HepG2 (cell line): ENCODE measurements around the gene OR2L8. TPM values are rescaled to one million over a fixed set of nuclear protein-coding genes. Genes with fewer than 3 reads are reported as not detected.

Source experiments
- ATAC-seq: fragments of 200-7000 bp; cut with Tn5 transposase; 3 replicates; pipeline ENCODE4 v1.9.1; 2020; ENCODE audit warnings: mild to moderate bottlenecking, moderate library complexity
- BruUV-seq: library from RNA; stranded (reverse); fragments of 400-500 nt; replicated peaks from 2 replicates; lab custom pipeline; 2021; lab: Mats Ljungman, UMichigan
- CTCF ChIA-PET: fragments of 300-600 bp; formaldehyde crosslinking; extraction: SDS; loops from one replicate; lab custom pipeline; 2021; ENCODE audit warnings: low total read pairs, inconsistent platforms, low intra/inter-chr PET ratio; lab: Yijun Ruan, JAX
- POLR2A ChIA-PET: fragments of 350-600 bp; sonication (Branson Sonifier 250); formaldehyde crosslinking; loops from one replicate; lab custom pipeline; 2020; ENCODE audit warnings: antibody characterized with exemption, inconsistent platforms; lab: Yijun Ruan, JAX
- DNase-seq: peaks from one replicate; pipeline ENCODE4 v3.0.0-alpha.2; 2015; ENCODE audit warnings: low spot score
- FAIRE-seq: peaks from 3 replicates; lab custom pipeline; 2011; peaks lifted over from hg19 to GRCh38; lab: Jason Lieb, UNC
- H2AFZ ChIP-seq: one replicate; pipeline ENCODE4 v1.6.1; 2011; ENCODE audit warnings: low read length, inconsistent platforms
- H3K27ac ChIP-seq: fragments of 300-600 bp; 3 replicates; pipeline ENCODE4 v1.8.0; 2011; ENCODE audit warnings: mixed run types, mild to moderate bottlenecking, mixed read lengths, low read length, inconsistent platforms; ENCODE audit not compliant: insufficient read depth; ENCODE audit errors: extremely low read length
- H3K27me3 ChIP-seq, 2 experiments: fragments of 200-600 bp in 1 of 2; 2 replicates in 1 of 2; 3 replicates in 1 of 2; pipeline versions ENCODE4 v1.6.0 to v1.8.0; 2011; ENCODE audit warnings: low read length in 2 of 2, mild to moderate bottlenecking in 2 of 2, moderate library complexity in 2 of 2, inconsistent platforms in 1 of 2; ENCODE audit not compliant: insufficient read depth in 2 of 2, control insufficient read depth in 1 of 2
- H3K36me3 ChIP-seq, 2 experiments: fragments of 200-600 bp in 1 of 2; replicated peaks in 1 of 2; 2 replicates in 1 of 2; 3 replicates in 1 of 2; pipeline versions ENCODE4 v1.5.1 to v1.8.0; 2011; ENCODE audit warnings: low read length in 2 of 2, inconsistent platforms in 1 of 2; ENCODE audit not compliant: insufficient read depth in 2 of 2, control insufficient read depth in 1 of 2
- H3K4me1 ChIP-seq: 2 replicates; pipeline ENCODE4 v1.5.1; 2012; ENCODE audit warnings: low read length, inconsistent platforms; ENCODE audit not compliant: insufficient read depth
- H3K4me2 ChIP-seq: 2 replicates; pipeline ENCODE4 v1.6.0; 2011; ENCODE audit warnings: low read depth, low read length, inconsistent platforms
- H3K4me3 ChIP-seq, 3 experiments: fragments of 200-600 bp in 1 of 3; sonication (generic), shearing (Covaris generic) in 1 of 3; replicated peaks in 1 of 3; 2 replicates each; pipeline ENCODE4 v1.5.1; 2011 to 2016; ENCODE audit warnings: low read length in 3 of 3, inconsistent platforms in 2 of 3, low read depth in 2 of 3, mild to moderate bottlenecking in 2 of 3, control low read depth in 1 of 3, mixed read lengths in 1 of 3; ENCODE audit not compliant: insufficient read depth in 1 of 3
- H3K79me2 ChIP-seq: one replicate; pipeline ENCODE4 v1.6.1; 2011; ENCODE audit warnings: low read length, inconsistent platforms; ENCODE audit not compliant: insufficient read depth
- H3K9ac ChIP-seq: 2 replicates; pipeline ENCODE4 v1.6.0; 2011; ENCODE audit warnings: mild to moderate bottlenecking, low read depth, low read length, inconsistent platforms; ENCODE audit not compliant: insufficient read depth
- H3K9me3 ChIP-seq: 2 replicates; pipeline ENCODE4 v1.5.1; 2012; ENCODE audit warnings: mild to moderate bottlenecking, low read length
- H4K20me1 ChIP-seq: 2 replicates; pipeline ENCODE4 v1.6.0; 2011; ENCODE audit warnings: inconsistent platforms, mild to moderate bottlenecking, low read length, moderate library complexity; ENCODE audit not compliant: insufficient read depth
- EP300 ChIP-seq, 3 experiments: sonication (generic) in 1 of 3; formaldehyde crosslinking in 1 of 3; IDR thresholded peaks; 2 replicates each; pipeline versions ENCODE4 v1.5.1 to v1.6.1; 2011 to 2020; ENCODE audit warnings: low read depth in 2 of 3, low read length in 2 of 3, borderline replicate concordance in 1 of 3, improper control_type of control experiment in 1 of 3, mild to moderate bottlenecking in 1 of 3, missing genetic modification reagents in 1 of 3, moderate library complexity in 1 of 3
- ZMAT3 ChIP-seq: sonication (generic); formaldehyde crosslinking; conservative IDR thresholded peaks from 2 replicates; pipeline ENCODE4 v1.7.0; 2021; ENCODE audit warnings: missing genetic modification reagents
- ZNF260 ChIP-seq: sonication (generic); formaldehyde crosslinking; IDR thresholded peaks from 2 replicates; pipeline ENCODE4 v1.4.0; 2020; ENCODE audit warnings: missing genetic modification reagents, low read depth, mild to moderate bottlenecking, borderline replicate concordance
- ZNF616 ChIP-seq: sonication (generic); formaldehyde crosslinking; IDR thresholded peaks from 2 replicates; pipeline ENCODE4 v1.5.0; 2020; ENCODE audit warnings: low read depth, mild to moderate bottlenecking, missing genetic modification reagents
- ZSCAN25 ChIP-seq: sonication (generic); formaldehyde crosslinking; IDR thresholded peaks from 2 replicates; pipeline ENCODE4 v1.8.0; 2022; ENCODE audit warnings: mild to moderate bottlenecking, missing genetic modification reagents
- WGBS: methylation state at CpG from one replicate; pipeline ENCODE4 v1.1.6; 2017; ENCODE audit warnings: low lambda C conversion rate; 5-methylcytosine and 5-hydroxymethylcytosine counted together
- in situ Hi-C: cut with HindIII; loops from 2 replicates; pipeline ENCODE4 v1.10.0; 2017; ENCODE audit warnings: low pct_unique_long_range_greater_than_20kb; ENCODE audit not compliant: extremely low pct_ligation_motif_present
- intact Hi-C: fragments of 100-400 bp; cut with micrococcal nuclease; formaldehyde crosslinking; loops from one replicate; pipeline ENCODE4 v1.10.0; 2022; ENCODE audit not compliant: unreplicated experiment
- polyA plus RNA-seq, 8 experiments: library from polyadenylated mRNA; depleted of rRNA in 3 of 8; stranded (reverse) in 7 of 8; unstranded in 1 of 8; fragments of >200 nt; fragmentation: Illumina TruSeq in 4 of 8; extraction: Trizol in 4 of 8; gene quantifications; 2 replicates each; pipeline versions ENCODE4 v1.2.1 to v1.2.3, GENCODE V29; 2011 to 2016; ENCODE audit warnings: low read depth in 4 of 8, missing spikeins in 1 of 8, mixed read lengths in 1 of 8; ENCODE audit not compliant: insufficient read depth in 1 of 8
- total RNA-seq, 5 experiments: library from RNA; depleted of rRNA; stranded (reverse); fragments of >200 nt; fragmentation: Illumina TruSeq; extraction: Trizol; gene quantifications; 2 replicates each; pipeline ENCODE4 v1.2.3, GENCODE V29; 2016; ENCODE audit warnings: low read depth in 1 of 5
- TF ChIP-seq, protein P1 (sequence below): sonication (generic); formaldehyde crosslinking; IDR thresholded peaks from 2 replicates; pipeline ENCODE4 v1.4.0; 2020; ENCODE audit warnings: missing genetic modification reagents, borderline replicate concordance
- TF ChIP-seq, protein P2 (sequence below): sonication (generic); formaldehyde crosslinking; IDR thresholded peaks from 2 replicates; pipeline ENCODE4 v1.8.0; 2022; ENCODE audit warnings: missing genetic modification reagents, mild to moderate bottlenecking, borderline replicate concordance

OR2L8 gene
- total and polyA plus RNA-seq, 2 of the 13 experiments (the other 11 are each of a cell fraction or from before 2014, with no cell fraction given): not detected

DNA sequence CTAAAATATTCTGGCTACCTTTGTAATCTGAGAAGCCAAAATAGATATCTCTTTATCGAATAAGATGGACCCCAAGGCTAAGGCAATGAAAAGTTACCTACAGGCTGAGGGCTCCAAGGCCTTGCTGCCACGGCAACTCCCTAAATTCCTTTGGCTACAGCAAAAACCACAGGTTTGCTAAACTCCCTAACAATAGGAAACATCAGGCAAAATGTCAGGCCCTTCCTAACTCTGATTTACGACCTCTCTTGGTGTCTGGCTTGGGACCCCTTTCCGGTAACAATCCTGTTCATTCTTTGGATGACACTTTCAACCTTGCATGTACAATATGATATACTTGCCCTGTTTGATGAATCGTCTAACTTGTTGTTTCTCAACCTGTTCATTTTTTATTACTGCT, 39.9 kb upstream of the OR2L8 start:
- FAIRE-seq: no peak
- BruUV-seq: no TSS peak
- TF ChIP-seq, protein P1, sequence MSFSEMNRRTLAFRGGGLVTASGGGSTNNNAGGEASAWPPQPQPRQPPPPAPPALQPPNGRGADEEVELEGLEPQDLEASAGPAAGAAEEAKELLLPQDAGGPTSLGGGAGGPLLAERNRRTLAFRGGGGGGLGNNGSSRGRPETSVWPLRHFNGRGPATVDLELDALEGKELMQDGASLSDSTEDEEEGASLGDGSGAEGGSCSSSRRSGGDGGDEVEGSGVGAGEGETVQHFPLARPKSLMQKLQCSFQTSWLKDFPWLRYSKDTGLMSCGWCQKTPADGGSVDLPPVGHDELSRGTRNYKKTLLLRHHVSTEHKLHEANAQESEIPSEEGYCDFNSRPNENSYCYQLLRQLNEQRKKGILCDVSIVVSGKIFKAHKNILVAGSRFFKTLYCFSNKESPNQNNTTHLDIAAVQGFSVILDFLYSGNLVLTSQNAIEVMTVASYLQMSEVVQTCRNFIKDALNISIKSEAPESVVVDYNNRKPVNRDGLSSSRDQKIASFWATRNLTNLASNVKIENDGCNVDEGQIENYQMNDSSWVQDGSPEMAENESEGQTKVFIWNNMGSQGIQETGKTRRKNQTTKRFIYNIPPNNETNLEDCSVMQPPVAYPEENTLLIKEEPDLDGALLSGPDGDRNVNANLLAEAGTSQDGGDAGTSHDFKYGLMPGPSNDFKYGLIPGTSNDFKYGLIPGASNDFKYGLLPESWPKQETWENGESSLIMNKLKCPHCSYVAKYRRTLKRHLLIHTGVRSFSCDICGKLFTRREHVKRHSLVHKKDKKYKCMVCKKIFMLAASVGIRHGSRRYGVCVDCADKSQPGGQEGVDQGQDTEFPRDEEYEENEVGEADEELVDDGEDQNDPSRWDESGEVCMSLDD (CRISPR knock-in tag): no peak
- TF ChIP-seq ZNF260 (CRISPR knock-in tag) (no peak), ZMAT3 (no peak), EP300 (IDR thresholded peaks at IDR 0.05; ENCODE audit: low read depth in 2 of 2, low read length in 2 of 2) (no peak), EP300 (CRISPR knock-in tag; IDR thresholded peaks at IDR 0.05; ENCODE audit: borderline replicate concordance) (no peak), ZSCAN25 (CRISPR knock-in tag) (no peak), ZNF616 (CRISPR knock-in tag) (no peak)
- TF ChIP-seq, protein P2, sequence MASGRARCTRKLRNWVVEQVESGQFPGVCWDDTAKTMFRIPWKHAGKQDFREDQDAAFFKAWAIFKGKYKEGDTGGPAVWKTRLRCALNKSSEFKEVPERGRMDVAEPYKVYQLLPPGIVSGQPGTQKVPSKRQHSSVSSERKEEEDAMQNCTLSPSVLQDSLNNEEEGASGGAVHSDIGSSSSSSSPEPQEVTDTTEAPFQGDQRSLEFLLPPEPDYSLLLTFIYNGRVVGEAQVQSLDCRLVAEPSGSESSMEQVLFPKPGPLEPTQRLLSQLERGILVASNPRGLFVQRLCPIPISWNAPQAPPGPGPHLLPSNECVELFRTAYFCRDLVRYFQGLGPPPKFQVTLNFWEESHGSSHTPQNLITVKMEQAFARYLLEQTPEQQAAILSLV: no peak
- Histone ChIP-seq H4K20me1 (no peaks in the 10 kb centered on the region), H3K79me2 (no peaks in the 10 kb centered on the region), H3K9ac (no peak overlapping the region), H2AFZ (no peak overlapping the region), H3K4me2 (no peak overlapping the region), H3K4me3 (no peak overlapping the region), H3K36me3 (no peaks in the 10 kb centered on the region), H3K9me3 (peaks cover 40% of the 10 kb centered on the region), H3K27me3 (no peaks in the 10 kb centered on the region), H3K4me1 (no peaks in the 10 kb centered on the region), H3K27ac (no peak overlapping the region)
- intact Hi-C loops: no loop called here
- ChIA-PET CTCF (no interaction called here), POLR2A (no interaction called here)
- no peak for DNase-seq
- 13% methylated on average over 5 of the region's 5 CpGs for WGBS
- ATAC-seq: no peak
- in situ Hi-C loops: no loop called here
